Measurements from ENCODE around the gene KIFC3.
"Not testable (repeated sequence)": the region's sequence is repeated elsewhere in the genome, so short reads cannot be mapped to it uniquely, and the experiment has no call there.

Gene KIFC3

GRCh38 chr16:57821149-57821971 is 19.1 kb upstream of the KIFC3 start:
- DNase-seq (ENCODE audit: low read depth in 1 of 2, low spot score in 1 of 2): no peak
- in situ Hi-C loops (cut with HindIII; ENCODE audit: low pct_unique_long_range_greater_than_20kb, low sequenced_read_pairs): no loop called here
- no peak for TF ChIP-seq JUND (IDR thresholded peaks at IDR 0.05; ENCODE audit: low read depth)

GRCh38 chr16:57818377-57819064 is 16.2 kb upstream of the KIFC3 start:
- DNase-seq (ENCODE audit: low read depth in 1 of 2, low spot score in 1 of 2): peak in 1 of 2 experiments; percentile 90
- in situ Hi-C loops (cut with HindIII; ENCODE audit: low pct_unique_long_range_greater_than_20kb, low sequenced_read_pairs): no loop called here
- TF ChIP-seq JUND (IDR thresholded peaks at IDR 0.05; ENCODE audit: low read depth): peak; percentile 26; the same call in 1 of the 2 replicates

DNA sequence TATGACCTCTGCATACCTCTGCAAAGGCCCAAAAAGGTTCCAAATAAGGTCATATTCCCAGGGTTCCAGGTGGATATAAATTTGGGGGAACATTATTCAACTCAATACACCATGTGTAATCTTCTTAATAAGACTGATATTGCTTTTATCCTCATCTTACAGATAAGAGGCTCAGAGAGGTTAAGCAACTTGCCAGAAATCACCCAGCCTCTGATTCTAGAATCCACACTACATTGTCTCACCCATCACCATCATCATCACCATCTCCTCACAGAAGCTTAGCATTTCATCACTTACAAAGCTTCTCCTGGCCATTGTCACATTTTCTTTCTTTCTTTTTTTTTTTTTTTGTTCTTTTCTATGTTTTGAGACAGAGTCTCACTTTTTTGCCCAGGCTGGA is 15.4 kb upstream of the KIFC3 start:
- in situ Hi-C loops (cut with HindIII; ENCODE audit: low pct_unique_long_range_greater_than_20kb, low sequenced_read_pairs): no loop called here
- TF ChIP-seq JUND (IDR thresholded peaks at IDR 0.05; ENCODE audit: low read depth): no peak
- DNase-seq (ENCODE audit: low read depth in 1 of 2, low spot score in 1 of 2): no peak

DNA sequence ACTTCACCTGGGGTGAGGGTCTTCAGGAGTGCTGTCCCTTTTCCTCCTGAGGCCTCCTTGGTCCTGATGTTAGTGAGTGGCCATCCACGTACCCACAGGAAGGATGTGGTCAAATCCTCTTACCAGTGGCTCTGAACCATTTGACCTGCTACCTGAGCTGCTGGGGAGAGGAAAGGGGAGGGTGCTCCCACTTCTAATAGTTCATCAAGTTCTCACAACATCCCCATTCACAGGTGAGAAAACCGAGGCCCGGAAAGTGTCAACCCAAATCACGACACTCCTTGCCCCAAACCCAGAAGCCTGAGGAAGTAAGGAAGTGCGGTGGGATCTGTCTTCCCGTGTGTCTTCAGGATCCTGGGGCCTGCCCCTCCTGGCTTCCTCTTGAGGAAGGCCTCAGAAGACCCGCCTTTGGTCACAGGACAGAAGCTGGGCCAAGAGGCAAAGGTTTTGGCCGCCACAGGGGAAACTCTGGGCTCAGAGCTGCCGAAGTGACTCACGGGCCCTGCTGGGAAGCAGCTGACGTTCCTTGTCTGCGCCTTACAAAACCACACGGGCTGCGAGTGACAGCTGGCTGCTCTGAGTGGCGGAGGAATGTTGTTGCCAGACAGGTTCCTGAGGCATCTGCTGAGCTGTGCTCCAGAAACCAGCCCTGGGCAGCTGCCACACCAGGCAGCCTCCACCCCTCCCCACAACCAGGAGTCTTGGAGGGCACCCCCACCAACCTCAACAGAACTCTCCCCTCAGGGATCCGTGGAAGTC is 13.9 kb upstream of the KIFC3 start:
- in situ Hi-C loops (cut with HindIII; ENCODE audit: low pct_unique_long_range_greater_than_20kb, low sequenced_read_pairs): no loop called here
- TF ChIP-seq JUND (IDR thresholded peaks at IDR 0.05; ENCODE audit: low read depth): no peak
- DNase-seq (ENCODE audit: low read depth in 1 of 2, low spot score in 1 of 2): peak; percentile 67 to 94

GRCh38 chr16:57814896-57815295 is 12.6 kb upstream of the KIFC3 start:
- in situ Hi-C loops (cut with HindIII; ENCODE audit: low pct_unique_long_range_greater_than_20kb, low sequenced_read_pairs): no loop called here
- no peak for TF ChIP-seq JUND (IDR thresholded peaks at IDR 0.05; ENCODE audit: low read depth)
- DNase-seq (ENCODE audit: low read depth in 1 of 2, low spot score in 1 of 2): peak in 1 of 2 experiments; percentile 54

DNA sequence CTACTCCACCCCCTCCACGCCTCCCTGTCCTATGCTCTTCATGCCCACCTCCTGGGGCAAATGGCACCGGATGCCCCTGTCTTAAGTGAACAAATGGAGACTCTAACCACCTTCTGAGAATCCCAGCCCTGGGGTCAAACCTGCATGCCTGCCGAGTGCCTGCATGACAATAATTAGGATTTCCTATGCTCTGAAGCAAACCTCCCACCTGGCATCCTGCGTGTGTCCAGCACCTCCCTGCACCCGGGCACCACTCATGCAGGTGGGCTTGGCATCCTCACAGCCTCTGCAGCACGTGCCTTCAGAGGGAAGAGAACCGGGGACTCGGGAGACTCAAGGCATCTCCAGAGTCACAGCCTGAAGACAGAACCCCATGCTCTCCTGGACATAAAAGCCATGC is 11.2 kb upstream of the KIFC3 start:
- TF ChIP-seq JUND (IDR thresholded peaks at IDR 0.05; ENCODE audit: low read depth): no peak
- in situ Hi-C loops (cut with HindIII; ENCODE audit: low pct_unique_long_range_greater_than_20kb, low sequenced_read_pairs): no loop called here
- no peak for DNase-seq (ENCODE audit: low read depth in 1 of 2, low spot score in 1 of 2)

DNA sequence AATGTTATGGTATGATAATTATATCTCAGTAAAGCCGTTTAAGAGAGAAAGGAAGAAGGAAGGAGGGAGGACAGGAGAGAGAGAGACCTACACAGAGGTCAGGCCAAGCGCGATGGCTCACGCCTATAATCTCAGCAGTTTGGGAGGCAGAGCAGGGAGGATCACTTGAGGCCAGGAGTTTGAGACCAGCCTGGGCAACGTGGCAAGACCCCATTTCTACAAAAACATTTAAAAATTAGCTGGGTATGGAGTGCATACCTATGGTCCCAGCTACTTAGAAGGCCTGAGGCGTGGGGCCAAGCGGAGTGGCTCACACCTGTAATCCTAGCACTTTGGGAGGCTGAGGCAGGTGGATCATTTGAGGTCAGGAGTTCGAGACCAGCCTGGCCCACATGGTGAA is 9.0 kb upstream of the KIFC3 start:
- in situ Hi-C loops (cut with HindIII; ENCODE audit: low pct_unique_long_range_greater_than_20kb, low sequenced_read_pairs): not testable (repeated sequence)

DNA sequence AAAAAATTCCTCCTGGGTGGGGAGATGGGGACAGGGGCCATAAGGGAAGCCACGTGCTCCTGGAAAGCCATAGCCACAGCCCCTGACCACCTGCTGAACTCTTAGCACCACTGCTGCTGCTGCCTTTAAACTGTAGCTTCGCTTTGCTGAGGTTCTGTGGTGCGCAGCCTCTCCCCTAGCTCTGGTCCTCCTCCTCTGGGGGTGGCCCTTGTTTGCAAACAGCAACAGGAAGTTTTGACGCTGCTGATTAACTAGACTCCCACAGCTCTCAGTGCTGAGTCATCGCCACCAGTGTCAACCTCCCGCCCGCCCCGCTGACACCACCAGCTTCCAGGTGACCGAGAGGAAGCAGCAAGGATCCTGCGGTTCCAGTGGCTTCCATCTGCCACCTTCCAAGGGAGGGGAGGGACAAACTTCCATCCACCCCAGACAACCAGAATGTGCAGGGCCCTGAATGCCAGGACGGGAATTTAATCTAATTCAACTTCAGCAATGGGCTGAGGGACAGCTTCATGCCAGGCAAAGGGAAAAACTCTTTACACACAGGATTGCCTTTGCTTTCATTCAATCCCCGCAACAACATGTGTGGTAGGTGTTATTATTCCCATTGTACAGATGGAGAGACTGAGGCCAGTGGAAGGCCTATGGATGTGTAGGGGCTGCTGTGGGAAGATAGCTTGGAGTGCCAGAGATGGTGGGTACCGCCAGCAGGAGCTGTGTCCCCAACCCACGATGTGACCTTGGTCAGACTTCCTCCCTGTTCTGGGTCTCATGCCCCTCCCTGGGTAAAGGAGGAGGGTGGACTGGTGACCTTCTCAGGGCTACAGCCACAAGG is 8.1 kb upstream of the KIFC3 start:
- no peak for TF ChIP-seq JUND (IDR thresholded peaks at IDR 0.05; ENCODE audit: low read depth)
- in situ Hi-C loops (cut with HindIII; ENCODE audit: low pct_unique_long_range_greater_than_20kb, low sequenced_read_pairs): no loop called here
- peak; percentile 53 to 80 for DNase-seq (ENCODE audit: low read depth in 1 of 2, low spot score in 1 of 2)

More for the DNA sequence above, 9.0 kb upstream of the KIFC3 start:
- not testable (repeated sequence) for DNase-seq (ENCODE audit: low read depth in 1 of 2, low spot score in 1 of 2)

DNA sequence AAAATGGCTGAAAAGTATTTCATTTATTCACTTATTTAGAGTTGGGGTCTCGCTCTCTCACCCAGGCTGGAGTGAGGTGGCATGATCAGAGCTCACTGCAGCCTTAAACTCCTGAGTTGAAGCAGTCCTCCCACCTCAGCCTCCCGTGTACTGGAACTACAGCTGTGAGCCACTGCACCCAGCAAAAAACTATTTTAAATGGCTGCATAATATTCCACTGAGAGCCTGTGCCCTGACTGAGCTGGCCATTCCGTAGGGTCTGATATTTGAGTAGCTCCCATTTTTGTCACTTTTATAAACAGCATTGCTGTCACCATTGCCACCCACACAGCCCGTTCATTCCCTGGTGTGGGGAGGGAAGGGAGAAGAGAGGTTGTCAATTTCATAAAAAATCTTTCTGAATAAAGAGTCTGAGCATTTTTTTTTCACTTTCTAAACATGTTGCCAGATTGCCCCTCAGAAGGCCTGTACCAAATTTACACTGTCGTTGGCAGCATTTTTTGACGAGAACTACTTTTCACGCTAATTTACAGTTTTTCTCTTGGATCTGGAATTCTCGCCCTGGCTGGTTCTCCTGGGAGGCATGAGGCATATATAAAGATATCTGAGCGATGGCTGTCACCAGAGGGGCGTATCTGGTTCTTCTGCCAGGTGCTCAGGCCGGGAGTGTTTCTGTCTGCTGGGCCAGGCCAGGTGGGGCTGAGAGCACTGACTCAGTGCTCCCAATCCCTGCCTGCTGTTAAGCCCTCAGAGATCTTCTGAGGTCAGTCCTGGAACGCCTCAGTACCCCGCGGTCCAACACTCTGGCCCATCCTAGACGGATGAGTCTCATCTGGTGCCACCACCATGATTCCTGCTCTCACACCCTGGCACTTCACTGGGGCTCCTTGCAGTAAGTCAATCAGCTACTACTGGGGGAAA is 7.2 kb upstream of the KIFC3 start:
- in situ Hi-C loops (cut with HindIII; ENCODE audit: low pct_unique_long_range_greater_than_20kb, low sequenced_read_pairs): no loop called here
- TF ChIP-seq JUND (IDR thresholded peaks at IDR 0.05; ENCODE audit: low read depth): no peak
- no peak for DNase-seq (ENCODE audit: low read depth in 1 of 2, low spot score in 1 of 2)

DNA sequence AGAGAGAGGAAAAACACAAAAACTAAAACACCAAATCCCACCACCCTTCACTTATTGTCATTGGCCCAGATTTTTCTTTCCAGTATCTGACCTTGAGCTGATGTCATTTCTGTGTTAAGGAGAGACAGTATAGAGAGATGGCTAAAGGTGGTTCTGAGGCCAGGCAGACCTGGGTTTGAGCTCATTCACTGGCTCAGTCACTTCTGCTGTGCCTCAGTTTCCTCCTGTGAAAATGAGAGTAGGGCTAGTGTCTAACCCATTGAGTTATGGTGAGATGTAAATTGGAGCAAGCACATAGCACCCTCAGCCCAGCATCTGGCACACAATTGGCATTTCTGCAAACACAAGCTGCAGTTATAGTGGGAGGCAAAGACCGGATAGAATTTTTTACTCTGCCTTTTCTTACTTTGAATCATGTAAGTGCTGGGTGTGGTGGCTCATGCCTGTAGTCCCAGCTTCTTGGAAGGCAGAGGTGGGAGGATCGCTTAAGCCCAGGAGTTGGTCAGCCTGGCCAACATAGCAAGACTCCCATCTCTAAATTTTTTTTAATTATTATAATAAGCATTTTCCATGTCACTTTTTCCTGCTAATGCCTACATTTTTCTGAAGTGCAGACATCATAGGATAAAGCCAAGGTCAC is 6.4 kb upstream of the KIFC3 start:
- no peak for DNase-seq (ENCODE audit: low read depth in 1 of 2, low spot score in 1 of 2)
- in situ Hi-C loops (cut with HindIII; ENCODE audit: low pct_unique_long_range_greater_than_20kb, low sequenced_read_pairs): no loop called here
- no peak for TF ChIP-seq JUND (IDR thresholded peaks at IDR 0.05; ENCODE audit: low read depth)

All from T47D (cell line).